H1 (cell line): Measurements from ENCODE around the gene EMX1. TPM values are rescaled to one million over a fixed set of nuclear protein-coding genes. Genes with fewer than 3 reads are reported as not detected.

ENCODE experiments used
- BACH1 ChIP-seq: IDR thresholded peaks from 2 replicates; pipeline ENCODE4 v1.6.1; 2012; ENCODE audit warnings: low read length, improper control_type of control experiment
- BCL11A ChIP-seq, 2 experiments: IDR thresholded peaks; one replicate each; pipeline ENCODE4 v1.6.1; 2011; ENCODE audit warnings: low read depth in 2 of 2, low read length in 2 of 2, mild to moderate bottlenecking in 2 of 2
- BRCA1 ChIP-seq: IDR thresholded peaks from 2 replicates; pipeline ENCODE4 v1.6.1; 2012; ENCODE audit warnings: low read depth, low read length, improper control_type of control experiment
- CREB1 ChIP-seq: IDR thresholded peaks from 2 replicates; pipeline ENCODE4 v1.6.1; 2012; ENCODE audit warnings: inconsistent platforms
- CTCF ChIP-seq, 3 experiments: IDR thresholded peaks; 1 replicate in 2 of 3; 2 replicates in 1 of 3; pipeline versions ENCODE4 v1.5.1 to v1.6.1; 2011; ENCODE audit warnings: low read length in 3 of 3, mild to moderate bottlenecking in 3 of 3, inconsistent platforms in 2 of 3, low read depth in 1 of 3, moderate library complexity in 1 of 3; ENCODE audit not compliant: insufficient read depth in 1 of 3; ENCODE audit errors: control extremely low read depth in 1 of 3
- EP300 ChIP-seq, 2 experiments: IDR thresholded peaks; 1 replicate in 1 of 2; 2 replicates in 1 of 2; pipeline ENCODE4 v1.6.1; 2011 to 2012; ENCODE audit warnings: low read depth in 2 of 2, low read length in 2 of 2, mild to moderate bottlenecking in 2 of 2, borderline replicate concordance in 1 of 2, inconsistent platforms in 1 of 2, moderate library complexity in 1 of 2
- GTF2F1 ChIP-seq: IDR thresholded peaks from 2 replicates; pipeline ENCODE4 v1.6.1; 2012; ENCODE audit warnings: low read depth, low read length, improper control_type of control experiment, borderline replicate concordance
- HDAC2 ChIP-seq, 2 experiments: fragments of 300-600 bp in 1 of 2; sonication (generic) in 1 of 2; IDR thresholded peaks; 2 replicates each; pipeline ENCODE4 v1.6.1; 2011 to 2012; ENCODE audit warnings: low read depth in 2 of 2, low read length in 2 of 2, mild to moderate bottlenecking in 2 of 2, moderate library complexity in 2 of 2, borderline replicate concordance in 1 of 2, inconsistent platforms in 1 of 2
- KDM5A ChIP-seq: fragments of 200-600 bp; IDR thresholded peaks from 2 replicates; pipeline ENCODE4 v1.7.1; 2012; ENCODE audit warnings: mild to moderate bottlenecking, low read length, inconsistent platforms, mixed read lengths
- MAFK ChIP-seq: IDR thresholded peaks from 2 replicates; pipeline ENCODE4 v1.6.1; 2012; ENCODE audit warnings: low read depth, mild to moderate bottlenecking, improper control_type of control experiment, low read length
- POLR2A ChIP-seq, 2 experiments: IDR thresholded peaks; 1 replicate in 1 of 2; 2 replicates in 1 of 2; pipeline ENCODE4 v1.6.1; 2011; ENCODE audit warnings: low read depth in 2 of 2, low read length in 2 of 2, mild to moderate bottlenecking in 2 of 2; ENCODE audit errors: control extremely low read depth in 1 of 2
- POU5F1 ChIP-seq: IDR thresholded peaks from 2 replicates; pipeline ENCODE4 v1.6.1; 2011; ENCODE audit warnings: low read depth, mild to moderate bottlenecking, low read length, moderate library complexity
- RFX5 ChIP-seq: IDR thresholded peaks from 2 replicates; pipeline ENCODE4 v1.6.1; 2011; ENCODE audit warnings: low read depth, low read length, improper control_type of control experiment, borderline replicate concordance
- RNF2 ChIP-seq: fragments of 200-900, 300-1000 bp; sonication (generic); IDR thresholded peaks from 2 replicates; pipeline ENCODE4 v1.7.1; 2016; ENCODE audit warnings: borderline replicate concordance, low read depth, mild to moderate bottlenecking, antibody characterized with exemption, low read length; ENCODE audit not compliant: poor library complexity, severe bottlenecking; ENCODE audit errors: missing control alignments
- RXRA ChIP-seq: IDR thresholded peaks from 2 replicates; pipeline ENCODE4 v1.6.1; 2011; ENCODE audit warnings: low read depth, mild to moderate bottlenecking, low read length, moderate library complexity; ENCODE audit not compliant: insufficient read depth
- SP2 ChIP-seq: IDR thresholded peaks from 2 replicates; pipeline ENCODE4 v1.6.1; 2012; ENCODE audit warnings: mild to moderate bottlenecking, low read length, inconsistent platforms
- ZNF274 ChIP-seq: IDR thresholded peaks from 2 replicates; pipeline ENCODE4 v1.7.0; 2012; ENCODE audit warnings: low read length, borderline replicate concordance; ENCODE audit errors: extremely low read depth
- polyA plus RNA-seq, 7 experiments: library from polyadenylated mRNA; depleted of rRNA in 3 of 7; stranded (reverse) in 5 of 7; unstranded in 2 of 7; fragments of >200 nt in 5 of 7; fragments of 200-250 nt in 2 of 7; gene quantifications; 1 replicate in 5 of 7; 2 replicates in 1 of 7; 4 replicates in 1 of 7; pipeline versions ENCODE4 v1.2.1 to v1.2.3, GENCODE V29; 2011 to 2013; ENCODE audit warnings: missing spikeins in 2 of 7, mixed read lengths in 2 of 7
- total RNA-seq: library from RNA; stranded (reverse); fragmentation: NEBNext Ultra II Directional; extraction: Animal tissue kit (Norgen Biotek cat#: 25700); gene quantifications from 2 replicates; pipeline ENCODE4 v1.2.1, GENCODE V29; 2021
- TF ChIP-seq, protein P1 (sequence below): IDR thresholded peaks from 2 replicates; pipeline ENCODE4 v1.6.1; 2012; ENCODE audit warnings: inconsistent platforms
- TF ChIP-seq, protein P2 (sequence below): IDR thresholded peaks from 2 replicates; pipeline ENCODE4 v1.6.1; 2012; ENCODE audit warnings: low read length, inconsistent platforms

EMX1 gene
- total and polyA plus RNA-seq, 2 of the 8 experiments (the other 6 are each of a cell fraction or from before 2014, with no cell fraction given), result 2.4 to 4.9 TPM

- TF ChIP-seq SP2 (no peak), RXRA (no peak), BRCA1 (no peak), BCL11A (IDR thresholded peaks at IDR 0.05; ENCODE audit: low read depth in 2 of 2, low read length in 2 of 2) (no peak), RFX5 (no peak), POLR2A (IDR thresholded peaks at IDR 0.05; ENCODE audit: control extremely low read depth in 1 of 2, low read depth in 2 of 2, low read length in 2 of 2) (no peak), BACH1 (no peak), ZNF274 (no peak), CREB1 (no peak), MAFK (no peak), CTCF (IDR thresholded peaks at IDR 0.05; ENCODE audit: control extremely low read depth in 1 of 3, insufficient read depth in 1 of 3, low read depth in 1 of 3, low read length in 3 of 3) (no peak), HDAC2 (IDR thresholded peaks at IDR 0.05; ENCODE audit: borderline replicate concordance in 1 of 2, low read depth in 2 of 2, low read length in 2 of 2) (no peak), GTF2F1 (no peak), KDM5A (no peak), RNF2 (no peak), POU5F1 (no peak), EP300 (IDR thresholded peaks at IDR 0.05; ENCODE audit: borderline replicate concordance in 1 of 2, low read depth in 2 of 2, low read length in 2 of 2) (no peak)
- TF ChIP-seq, protein P1, sequence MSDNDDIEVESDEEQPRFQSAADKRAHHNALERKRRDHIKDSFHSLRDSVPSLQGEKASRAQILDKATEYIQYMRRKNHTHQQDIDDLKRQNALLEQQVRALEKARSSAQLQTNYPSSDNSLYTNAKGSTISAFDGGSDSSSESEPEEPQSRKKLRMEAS, result peak; percentile 58
- TF ChIP-seq, protein P2, sequence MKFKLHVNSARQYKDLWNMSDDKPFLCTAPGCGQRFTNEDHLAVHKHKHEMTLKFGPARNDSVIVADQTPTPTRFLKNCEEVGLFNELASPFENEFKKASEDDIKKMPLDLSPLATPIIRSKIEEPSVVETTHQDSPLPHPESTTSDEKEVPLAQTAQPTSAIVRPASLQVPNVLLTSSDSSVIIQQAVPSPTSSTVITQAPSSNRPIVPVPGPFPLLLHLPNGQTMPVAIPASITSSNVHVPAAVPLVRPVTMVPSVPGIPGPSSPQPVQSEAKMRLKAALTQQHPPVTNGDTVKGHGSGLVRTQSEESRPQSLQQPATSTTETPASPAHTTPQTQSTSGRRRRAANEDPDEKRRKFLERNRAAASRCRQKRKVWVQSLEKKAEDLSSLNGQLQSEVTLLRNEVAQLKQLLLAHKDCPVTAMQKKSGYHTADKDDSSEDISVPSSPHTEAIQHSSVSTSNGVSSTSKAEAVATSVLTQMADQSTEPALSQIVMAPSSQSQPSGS, result no peak
Observed at GRCh38 chr2:72924353-72925240, 7.3 kb downstream of the EMX1 start (continued).
